ENCODE results near the gene ANAPC7.
"Not testable (repeated sequence)": the region's sequence is repeated elsewhere in the genome, so short reads cannot be mapped to it uniquely, and the experiment has no call there.

- not testable (repeated sequence) for TF ChIP-seq CTCF, POLR2A (IDR thresholded peaks at IDR 0.05)
Measured at GRCh38 chr12:110340261-110340660, 63.2 kb downstream of the ANAPC7 start.
